ENCODE measurements around the gene PNLIPRP2. TPM values are rescaled to one million over a fixed set of nuclear protein-coding genes. Genes with fewer than 3 reads are reported as not detected.

The PNLIPRP2 gene
- total RNA-seq, 2 experiments from 2014 or later: not detected

DNA sequence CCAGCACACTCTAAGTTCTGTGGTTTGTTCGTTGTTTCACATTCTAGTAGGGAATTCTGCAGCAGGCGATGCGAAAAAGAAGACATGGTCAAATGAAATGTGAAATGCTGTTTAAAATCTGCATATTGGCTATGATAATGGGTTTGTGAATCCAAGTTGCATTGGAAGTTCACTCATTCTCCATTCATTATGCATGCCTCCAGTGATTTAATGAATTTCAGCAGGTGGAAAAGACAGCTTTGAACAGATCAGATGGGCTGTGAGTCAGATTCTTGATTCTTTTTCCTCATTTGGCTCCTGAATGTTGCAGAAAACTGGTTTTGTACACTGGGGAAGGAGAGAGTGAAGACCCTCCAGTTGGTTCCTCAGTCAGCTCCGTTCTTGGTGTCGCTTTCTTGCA is 52.1 kb downstream of the PNLIPRP2 start:
- Histone ChIP-seq H3K9me3 (ENCODE audit: low read length) (no peaks in the 10 kb centered on the region), H3K4me1 (ENCODE audit: insufficient read depth, low read length, poor library complexity, severe bottlenecking) (no peaks in the 10 kb centered on the region), H3K36me3 (ENCODE audit: insufficient read depth, low read length) (no peaks in the 10 kb centered on the region), H3K79me2 (ENCODE audit: insufficient read depth, low read depth, low read length) (no peaks in the 10 kb centered on the region), H2AFZ (ENCODE audit: low read length) (no peak overlapping the region), H3K4me2 (ENCODE audit: low read length) (no peak overlapping the region), H3K9me2 (ENCODE audit: insufficient read depth, low read length) (no peaks in the 10 kb centered on the region), H4K20me1 (ENCODE audit: insufficient read depth, low read length) (no peaks in the 10 kb centered on the region), H3K4me3 (ENCODE audit: low read depth, low read length, poor library complexity, severe bottlenecking) (no peak overlapping the region), H3K27ac (ENCODE audit: low read depth, low read length, poor library complexity, severe bottlenecking) (no peak overlapping the region)
- no peak for DNase-seq (ENCODE audit: low spot score)
- intact Hi-C loops (cut with micrococcal nuclease; ENCODE audit: unreplicated experiment): no loop called here
- no TSS peak for BruUV-seq (replicated peaks)
- ChIA-PET POLR2A (no interaction called here), CTCF (ENCODE audit: unreplicated experiment) (no interaction called here)
- TF ChIP-seq, protein P1, sequence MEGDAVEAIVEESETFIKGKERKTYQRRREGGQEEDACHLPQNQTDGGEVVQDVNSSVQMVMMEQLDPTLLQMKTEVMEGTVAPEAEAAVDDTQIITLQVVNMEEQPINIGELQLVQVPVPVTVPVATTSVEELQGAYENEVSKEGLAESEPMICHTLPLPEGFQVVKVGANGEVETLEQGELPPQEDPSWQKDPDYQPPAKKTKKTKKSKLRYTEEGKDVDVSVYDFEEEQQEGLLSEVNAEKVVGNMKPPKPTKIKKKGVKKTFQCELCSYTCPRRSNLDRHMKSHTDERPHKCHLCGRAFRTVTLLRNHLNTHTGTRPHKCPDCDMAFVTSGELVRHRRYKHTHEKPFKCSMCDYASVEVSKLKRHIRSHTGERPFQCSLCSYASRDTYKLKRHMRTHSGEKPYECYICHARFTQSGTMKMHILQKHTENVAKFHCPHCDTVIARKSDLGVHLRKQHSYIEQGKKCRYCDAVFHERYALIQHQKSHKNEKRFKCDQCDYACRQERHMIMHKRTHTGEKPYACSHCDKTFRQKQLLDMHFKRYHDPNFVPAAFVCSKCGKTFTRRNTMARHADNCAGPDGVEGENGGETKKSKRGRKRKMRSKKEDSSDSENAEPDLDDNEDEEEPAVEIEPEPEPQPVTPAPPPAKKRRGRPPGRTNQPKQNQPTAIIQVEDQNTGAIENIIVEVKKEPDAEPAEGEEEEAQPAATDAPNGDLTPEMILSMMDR (conservative IDR thresholded peaks at IDR 0.05; ENCODE audit: low read length): no peak
- no peak for TF ChIP-seq EZH2phosphoT487 (IDR thresholded peaks at IDR 0.05; ENCODE audit: borderline replicate concordance, low read depth, low read length)

DNA sequence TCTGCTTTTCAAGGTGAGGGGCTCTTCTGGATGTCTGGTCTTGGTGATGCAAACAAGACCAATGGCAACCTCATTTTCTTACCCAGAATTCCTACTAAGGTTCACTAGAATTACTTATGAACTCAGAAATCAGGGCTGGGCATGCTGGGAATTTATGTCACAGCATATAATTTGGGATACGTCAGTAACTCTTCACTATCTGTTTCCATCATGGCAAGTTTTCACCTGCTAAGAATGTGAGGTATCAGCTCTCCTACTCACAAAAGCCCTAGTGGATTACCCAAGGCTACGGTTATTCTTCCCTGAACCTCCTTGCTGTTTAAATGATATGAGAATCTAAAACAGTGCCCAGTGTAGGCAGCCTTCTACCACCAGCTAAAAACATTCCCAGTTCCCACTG is 53.1 kb downstream of the PNLIPRP2 start:
- Histone ChIP-seq H3K9me2 (ENCODE audit: insufficient read depth, low read length) (no peaks in the 10 kb centered on the region), H3K4me2 (ENCODE audit: low read length) (no peak overlapping the region), H2AFZ (ENCODE audit: low read length) (no peak overlapping the region), H3K4me1 (ENCODE audit: insufficient read depth, low read length, poor library complexity, severe bottlenecking) (no peaks in the 10 kb centered on the region), H3K9me3 (ENCODE audit: low read length) (no peaks in the 10 kb centered on the region), H3K36me3 (ENCODE audit: insufficient read depth, low read length) (no peaks in the 10 kb centered on the region), H4K20me1 (ENCODE audit: insufficient read depth, low read length) (no peaks in the 10 kb centered on the region), H3K27ac (ENCODE audit: low read depth, low read length, poor library complexity, severe bottlenecking) (no peak overlapping the region), H3K4me3 (ENCODE audit: low read depth, low read length, poor library complexity, severe bottlenecking) (no peak overlapping the region), H3K79me2 (ENCODE audit: insufficient read depth, low read depth, low read length) (no peaks in the 10 kb centered on the region)
- BruUV-seq (replicated peaks): no TSS peak
- TF ChIP-seq, protein P1 (conservative IDR thresholded peaks at IDR 0.05; ENCODE audit: low read length): no peak
- no peak for TF ChIP-seq EZH2phosphoT487 (IDR thresholded peaks at IDR 0.05; ENCODE audit: borderline replicate concordance, low read depth, low read length)
- intact Hi-C loops (cut with micrococcal nuclease; ENCODE audit: unreplicated experiment): no loop called here
- no peak for DNase-seq (ENCODE audit: low spot score)
- POLR2A ChIA-PET: no interaction called here
- CTCF ChIA-PET (ENCODE audit: unreplicated experiment): no interaction called here

DNA sequence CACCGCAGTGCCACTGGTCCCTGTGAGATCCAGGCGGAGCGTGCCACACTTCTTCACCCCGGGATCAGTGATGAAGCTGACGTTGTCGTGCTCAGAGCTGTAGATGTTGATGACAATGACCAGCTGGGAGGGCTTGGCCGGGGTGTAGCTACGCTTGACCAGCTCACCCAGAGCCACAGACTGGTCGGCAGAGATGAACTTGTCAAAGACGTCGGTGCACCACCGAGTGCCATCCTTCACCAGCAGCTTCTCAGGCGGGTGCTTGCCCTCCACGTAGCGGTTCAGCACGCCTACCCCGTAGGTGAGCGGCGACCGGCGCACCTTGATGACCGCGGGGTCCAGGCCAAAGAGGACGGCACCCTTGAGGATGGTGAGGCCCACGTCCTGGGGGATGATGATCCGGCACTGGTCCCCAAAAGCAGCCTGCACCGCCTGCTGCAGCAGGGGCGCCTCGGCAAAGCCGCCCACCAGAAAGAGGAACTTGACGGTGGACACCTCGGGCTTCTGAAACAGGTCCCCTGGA is 54.2 kb downstream of the PNLIPRP2 start:
- DNase-seq (ENCODE audit: low spot score): no peak
- intact Hi-C loops (cut with micrococcal nuclease; ENCODE audit: unreplicated experiment): no loop called here
- H3K4me1 ChIP-seq (ENCODE audit: insufficient read depth, low read length, poor library complexity, severe bottlenecking): no peaks in the 10 kb centered on the region
- no peak overlapping the region for H3K4me2 ChIP-seq (ENCODE audit: low read length)
- H3K36me3 ChIP-seq (ENCODE audit: insufficient read depth, low read length): no peaks in the 10 kb centered on the region
- no peak for TF ChIP-seq EZH2phosphoT487 (IDR thresholded peaks at IDR 0.05; ENCODE audit: borderline replicate concordance, low read depth, low read length)
- TF ChIP-seq, protein P1 (conservative IDR thresholded peaks at IDR 0.05; ENCODE audit: low read length): no peak
- ChIA-PET POLR2A (no interaction called here), CTCF (ENCODE audit: unreplicated experiment) (no interaction called here)
- H2AFZ ChIP-seq (ENCODE audit: low read length): no peak overlapping the region
- no peaks in the 10 kb centered on the region for H4K20me1 ChIP-seq (ENCODE audit: insufficient read depth, low read length)
- H3K9me2 ChIP-seq (ENCODE audit: insufficient read depth, low read length): no peaks in the 10 kb centered on the region
- no peaks in the 10 kb centered on the region for H3K79me2 ChIP-seq (ENCODE audit: insufficient read depth, low read depth, low read length)
- H3K9me3 ChIP-seq (ENCODE audit: low read length): no peaks in the 10 kb centered on the region
- BruUV-seq (replicated peaks): no TSS peak
- H3K4me3 ChIP-seq (ENCODE audit: low read depth, low read length, poor library complexity, severe bottlenecking): no peak overlapping the region
- no peak overlapping the region for H3K27ac ChIP-seq (ENCODE audit: low read depth, low read length, poor library complexity, severe bottlenecking)
